SU-DHL-6 (cell line): Measurements from ENCODE around the gene HTR4.

ENCODE experiments used
- CTCF ChIP-seq: fragments of 200-600 bp; sonication (generic); IDR thresholded peaks from one replicate; pipeline ENCODE4 v1.5.1; 2017; ENCODE audit warnings: antibody characterized with exemption, mild to moderate bottlenecking, low read length, moderate library complexity; ENCODE audit not compliant: insufficient read depth, poor library complexity, severe bottlenecking
- EZH2phosphoT487 ChIP-seq: fragments of 200-600 bp; sonication (generic), shearing (Covaris generic); conservative IDR thresholded peaks from 2 replicates; pipeline ENCODE4 v1.6.1; 2018; ENCODE audit warnings: mild to moderate bottlenecking, antibody characterized with exemption, low read length, moderate library complexity, mixed read lengths

GRCh38 chr5:148584103-148584502 is 70.2 kb downstream of the HTR4 start:
- TF ChIP-seq EZH2phosphoT487 (no peak), CTCF (no peak)
